Measurements from ENCODE around the gene LIPC.

LIPC gene

GRCh38 chr15:58388211-58388610 lies 43.6 kb upstream of the LIPC start:
- H3K4me3 ChIP-seq (ENCODE audit: low read depth, low read length): no peak overlapping the region
- no peak for TF ChIP-seq CTCF (IDR thresholded peaks at IDR 0.05; ENCODE audit: low read depth, low read length)
- TF ChIP-seq MYC (IDR thresholded peaks at IDR 0.05; ENCODE audit: low read depth, low read length): no peak
- TF ChIP-seq MAX (IDR thresholded peaks at IDR 0.05; ENCODE audit: low read depth, low read length): no peak
- no peak for TF ChIP-seq POLR2A (IDR thresholded peaks at IDR 0.05; ENCODE audit: extremely low read depth, insufficient read length)
- no peak for DNase-seq (ENCODE audit: low read depth)

GRCh38 chr15:58390118-58390517 lies 41.7 kb upstream of the LIPC start:
- no peak for DNase-seq (ENCODE audit: low read depth)
- H3K4me3 ChIP-seq (ENCODE audit: low read depth, low read length): no peak overlapping the region
- no peak for TF ChIP-seq CTCF (IDR thresholded peaks at IDR 0.05; ENCODE audit: low read depth, low read length)
- no peak for TF ChIP-seq MYC (IDR thresholded peaks at IDR 0.05; ENCODE audit: low read depth, low read length)

GRCh38 chr15:58390655-58391054 lies 41.1 kb upstream of the LIPC start:
- no peak for TF ChIP-seq CTCF (IDR thresholded peaks at IDR 0.05; ENCODE audit: low read depth, low read length)
- TF ChIP-seq MAX (IDR thresholded peaks at IDR 0.05; ENCODE audit: low read depth, low read length): no peak
- no peak for TF ChIP-seq POLR2A (IDR thresholded peaks at IDR 0.05; ENCODE audit: extremely low read depth, insufficient read length)
- TF ChIP-seq MYC (IDR thresholded peaks at IDR 0.05; ENCODE audit: low read depth, low read length): no peak
- no peak overlapping the region for H3K4me3 ChIP-seq (ENCODE audit: low read depth, low read length)
- DNase-seq (ENCODE audit: low read depth): no peak

GRCh38 chr15:58391088-58391487 lies 40.7 kb upstream of the LIPC start:
- no peak for DNase-seq (ENCODE audit: low read depth)
- TF ChIP-seq MYC (IDR thresholded peaks at IDR 0.05; ENCODE audit: low read depth, low read length) (no peak), CTCF (IDR thresholded peaks at IDR 0.05; ENCODE audit: low read depth, low read length) (no peak), POLR2A (IDR thresholded peaks at IDR 0.05; ENCODE audit: extremely low read depth, insufficient read length) (no peak)
- no peak overlapping the region for H3K4me3 ChIP-seq (ENCODE audit: low read depth, low read length)

GRCh38 chr15:58392141-58392540 lies 39.6 kb upstream of the LIPC start:
- no peak for DNase-seq (ENCODE audit: low read depth)
- TF ChIP-seq MYC (IDR thresholded peaks at IDR 0.05; ENCODE audit: low read depth, low read length): no peak
- no peak for TF ChIP-seq MAX (IDR thresholded peaks at IDR 0.05; ENCODE audit: low read depth, low read length)
- no peak for TF ChIP-seq POLR2A (IDR thresholded peaks at IDR 0.05; ENCODE audit: extremely low read depth, insufficient read length)
- TF ChIP-seq CTCF (IDR thresholded peaks at IDR 0.05; ENCODE audit: low read depth, low read length): no peak
- H3K4me3 ChIP-seq (ENCODE audit: low read depth, low read length): no peak overlapping the region

- TF ChIP-seq MAX (IDR thresholded peaks at IDR 0.05; ENCODE audit: low read depth, low read length): no peak
- TF ChIP-seq CTCF (IDR thresholded peaks at IDR 0.05; ENCODE audit: low read depth, low read length): no peak
- no peak overlapping the region for H3K4me3 ChIP-seq (ENCODE audit: low read depth, low read length)
- no peak for DNase-seq (ENCODE audit: low read depth)
Measured at GRCh38 chr15:58392611-58393161, 39.1 kb upstream of the LIPC start.
